Stimulated activated naive CD8-positive, alpha-beta T cell treated with anti-CD3 and anti-CD28 coated beads, Interleukin-15, Interleukin-2, amounts not matched to agents 100 U/mL and 50 U/mL, for 24 hours (primary cell): ENCODE measurements around the gene OR5P2.
"Not testable (repeated sequence)": the region's sequence is repeated elsewhere in the genome, so short reads cannot be mapped to it uniquely, and the experiment has no call there.

Source experiments
- ATAC-seq: fragments of 150-1000 bp; cut with Tn5 transposase; one replicate; pipeline ENCODE4 v1.10.0; 2021
- DNase-seq: peaks from one replicate; pipeline ENCODE4 v3.0.0; 2021

Gene OR5P2

GRCh38 chr11:7796842-7797241 lies at the start of gene OR5P2:
OR5P2 (minus strand) TSS chr11:7796942; CDS start chr11:7796942, 0 bp downstream.
- no peak for DNase-seq
- ATAC-seq, result no peak

GRCh38 chr11:7846003-7846402 lies 49.3 kb upstream of the OR5P2 start:
- no peak for DNase-seq
- no peak for ATAC-seq

GRCh38 chr11:7844986-7845385 lies 48.2 kb upstream of the OR5P2 start:
- DNase-seq (no peak), ATAC-seq (no peak)

- no peak for DNase-seq
- ATAC-seq, result no peak
Observed at GRCh38 chr11:7844521-7844920, 47.8 kb upstream of the OR5P2 start.

- no peak for ATAC-seq
Observed at GRCh38 chr11:7840578-7840977, 43.8 kb upstream of the OR5P2 start.

GRCh38 chr11:7833527-7833926 lies 36.8 kb upstream of the OR5P2 start:
- ATAC-seq, result no peak
- DNase-seq, result no peak

More at GRCh38 chr11:7840578-7840977, 43.8 kb upstream of the OR5P2 start:
- DNase-seq, result no peak

GRCh38 chr11:7830740-7831139 lies 34.0 kb upstream of the OR5P2 start, which contains the start of gene OR5P3:
OR5P3 (minus strand) TSS chr11:7830840.
- no peak for DNase-seq
- no peak for ATAC-seq

- DNase-seq (no peak), ATAC-seq (no peak)
Observed at GRCh38 chr11:7826324-7826723, 29.6 kb upstream of the OR5P2 start.

- not testable (repeated sequence) for DNase-seq, ATAC-seq
Observed at GRCh38 chr11:7820417-7820816, 23.7 kb upstream of the OR5P2 start.

GRCh38 chr11:7814897-7815296 lies 18.2 kb upstream of the OR5P2 start:
- not testable (repeated sequence) for DNase-seq, ATAC-seq

GRCh38 chr11:7810301-7810700 lies 13.6 kb upstream of the OR5P2 start:
- not testable (repeated sequence) for ATAC-seq, DNase-seq

GRCh38 chr11:7793233-7793632 lies 3.5 kb downstream of the OR5P2 start:
- ATAC-seq (no peak), DNase-seq (no peak)

- ATAC-seq (no peak), DNase-seq (no peak)
Observed at GRCh38 chr11:7787239-7787638, 9.5 kb downstream of the OR5P2 start.

- no peak for ATAC-seq
- DNase-seq, result no peak
Observed at GRCh38 chr11:7775689-7776088, 21.1 kb downstream of the OR5P2 start.

GRCh38 chr11:7764301-7764700 lies 32.4 kb downstream of the OR5P2 start:
- not testable (repeated sequence) for DNase-seq, ATAC-seq

GRCh38 chr11:7759010-7759409 lies 37.7 kb downstream of the OR5P2 start:
- DNase-seq, result no peak
- peak; percentile 32 for ATAC-seq

- DNase-seq (no peak), ATAC-seq (no peak)
Observed at GRCh38 chr11:7749456-7749855, 47.3 kb downstream of the OR5P2 start.
